GM23248 (cell line): ENCODE measurements around the gene PPDPF.

Source experiments
- EZH2 ChIP-seq: fragments of 200-600 bp; sonication (generic); IDR thresholded peaks from 2 replicates; pipeline ENCODE4 v1.6.1; 2018; ENCODE audit warnings: antibody characterized with exemption, mild to moderate bottlenecking; ENCODE audit not compliant: insufficient read depth, poor library complexity, severe bottlenecking
- EZH2phosphoT487 ChIP-seq: fragments of 200-600 bp; sonication (generic); IDR thresholded peaks from 2 replicates; pipeline ENCODE4 v1.6.1; 2018; ENCODE audit warnings: antibody characterized with exemption, moderate library complexity, mild to moderate bottlenecking, low read depth; ENCODE audit not compliant: insufficient read depth

- TF ChIP-seq EZH2 (no peak), EZH2phosphoT487 (no peak)
Measured at GRCh38 chr20:63544958-63545516, 24.5 kb downstream of the PPDPF start.
